ENCODE results near the gene NOTCH2.

Gene NOTCH2

DNA sequence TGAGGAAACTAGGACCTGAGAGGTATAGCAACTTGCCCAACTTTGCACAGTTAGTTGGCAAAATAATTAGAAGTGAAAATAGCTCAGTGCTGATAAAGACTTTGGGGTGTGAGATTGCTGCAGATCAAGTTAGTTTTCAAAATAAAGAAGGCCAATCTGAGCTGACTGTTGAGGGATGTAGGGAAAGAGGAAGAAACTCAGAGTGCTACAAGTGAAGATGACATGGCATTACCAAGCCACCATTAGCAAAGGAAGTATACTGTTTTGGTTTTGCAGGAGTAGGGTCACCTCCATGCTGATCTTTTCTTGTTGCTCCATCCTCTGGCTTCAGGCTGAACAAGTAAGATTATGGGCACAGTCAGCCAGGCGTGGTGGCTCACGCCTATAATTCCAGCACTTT, 94.5 kb downstream of the NOTCH2 start:
- no peak for FAIRE-seq
- TF ChIP-seq, protein P1, sequence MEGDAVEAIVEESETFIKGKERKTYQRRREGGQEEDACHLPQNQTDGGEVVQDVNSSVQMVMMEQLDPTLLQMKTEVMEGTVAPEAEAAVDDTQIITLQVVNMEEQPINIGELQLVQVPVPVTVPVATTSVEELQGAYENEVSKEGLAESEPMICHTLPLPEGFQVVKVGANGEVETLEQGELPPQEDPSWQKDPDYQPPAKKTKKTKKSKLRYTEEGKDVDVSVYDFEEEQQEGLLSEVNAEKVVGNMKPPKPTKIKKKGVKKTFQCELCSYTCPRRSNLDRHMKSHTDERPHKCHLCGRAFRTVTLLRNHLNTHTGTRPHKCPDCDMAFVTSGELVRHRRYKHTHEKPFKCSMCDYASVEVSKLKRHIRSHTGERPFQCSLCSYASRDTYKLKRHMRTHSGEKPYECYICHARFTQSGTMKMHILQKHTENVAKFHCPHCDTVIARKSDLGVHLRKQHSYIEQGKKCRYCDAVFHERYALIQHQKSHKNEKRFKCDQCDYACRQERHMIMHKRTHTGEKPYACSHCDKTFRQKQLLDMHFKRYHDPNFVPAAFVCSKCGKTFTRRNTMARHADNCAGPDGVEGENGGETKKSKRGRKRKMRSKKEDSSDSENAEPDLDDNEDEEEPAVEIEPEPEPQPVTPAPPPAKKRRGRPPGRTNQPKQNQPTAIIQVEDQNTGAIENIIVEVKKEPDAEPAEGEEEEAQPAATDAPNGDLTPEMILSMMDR (IDR thresholded peaks at IDR 0.05; ENCODE audit: insufficient read depth, missing control alignments), result no peak
- DNase-seq (ENCODE audit: insufficient read length, low spot score), result no peak

- FAIRE-seq, result no peak
- TF ChIP-seq, protein P1 (IDR thresholded peaks at IDR 0.05; ENCODE audit: insufficient read depth, missing control alignments), result no peak
- no peak for DNase-seq (ENCODE audit: insufficient read length, low spot score)
Observed at GRCh38 chr1:119974013-119974412, 95.4 kb downstream of the NOTCH2 start.

- DNase-seq (ENCODE audit: insufficient read length, low spot score) (no peak), FAIRE-seq (no peak)
- TF ChIP-seq, protein P1 (IDR thresholded peaks at IDR 0.05; ENCODE audit: insufficient read depth, missing control alignments), result no peak
Observed at GRCh38 chr1:119971710-119972570, 97.5 kb downstream of the NOTCH2 start.

DNA sequence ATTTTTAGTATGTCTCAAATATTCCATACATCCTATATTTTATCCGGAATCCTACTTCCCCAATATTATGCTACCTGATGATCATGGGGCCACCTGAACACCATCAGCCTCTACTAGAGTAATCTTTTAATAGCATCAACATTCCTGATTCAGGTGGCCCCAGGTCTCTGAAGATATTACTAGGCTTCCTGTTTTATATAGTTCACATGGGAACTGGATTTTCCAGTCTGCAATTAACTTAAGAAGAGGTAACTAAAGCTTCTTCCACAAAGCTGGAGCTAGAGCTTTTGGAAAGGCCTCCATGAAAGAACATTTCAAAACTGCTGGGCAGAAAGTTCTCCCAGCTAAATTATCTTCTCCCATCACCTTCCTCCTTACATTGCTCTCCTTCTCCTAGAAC, 100.9 kb downstream of the NOTCH2 start:
- FAIRE-seq, result no peak
- TF ChIP-seq, protein P1 (IDR thresholded peaks at IDR 0.05; ENCODE audit: insufficient read depth, missing control alignments), result no peak

DNA sequence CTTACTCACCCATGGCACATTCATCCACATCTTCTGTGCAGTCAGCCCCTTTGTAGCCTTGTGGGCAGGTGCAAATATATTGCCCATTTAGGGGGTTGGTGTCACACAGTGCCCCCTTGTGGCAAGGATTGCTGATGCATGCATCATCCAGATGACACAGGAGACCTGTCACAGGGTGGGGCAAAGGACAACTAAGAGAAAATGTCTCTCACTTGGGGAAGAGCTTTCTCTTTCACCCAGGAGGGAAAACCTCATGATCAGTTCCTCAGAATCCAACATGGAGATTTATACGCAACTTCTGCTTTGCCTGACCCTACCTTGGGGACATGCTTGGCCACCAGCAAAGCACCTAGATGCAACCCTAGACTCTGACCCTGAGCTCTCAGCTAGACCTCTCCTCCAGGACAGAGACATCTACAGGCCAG, 101.4 kb downstream of the NOTCH2 start:
- FAIRE-seq, result no peak
- TF ChIP-seq, protein P1 (IDR thresholded peaks at IDR 0.05; ENCODE audit: insufficient read depth, missing control alignments), result peak; percentile 71
- DNase-seq (ENCODE audit: insufficient read length, low spot score), result no peak

More for the DNA sequence above, 100.9 kb downstream of the NOTCH2 start:
- no peak for DNase-seq (ENCODE audit: insufficient read length, low spot score)

DNA sequence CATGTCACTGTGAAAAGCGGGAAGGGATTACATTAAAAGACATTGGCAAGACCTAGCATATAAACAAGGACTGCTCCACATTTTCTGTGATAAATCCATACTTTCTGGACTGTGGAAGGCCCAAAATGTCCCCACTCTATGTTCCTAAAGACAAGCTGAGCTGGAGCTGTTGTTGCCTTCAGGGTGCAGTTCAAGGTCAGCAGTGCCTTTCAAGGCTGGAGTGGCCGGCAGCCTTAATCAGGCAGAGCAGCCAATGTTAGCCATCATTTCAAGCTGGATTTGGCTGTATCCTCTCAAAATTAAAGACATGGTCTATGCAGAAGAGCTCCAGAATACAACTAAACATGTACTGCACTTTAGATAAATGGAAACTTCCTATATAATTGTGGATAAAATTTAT, 102.8 kb downstream of the NOTCH2 start:
- DNase-seq (ENCODE audit: insufficient read length, low spot score) (no peak), FAIRE-seq (no peak)
- TF ChIP-seq, protein P1 (IDR thresholded peaks at IDR 0.05; ENCODE audit: insufficient read depth, missing control alignments), result no peak

GRCh38 chr1:119966020-119966419, 103.4 kb downstream of the NOTCH2 start:
- FAIRE-seq (no peak), DNase-seq (ENCODE audit: insufficient read length, low spot score) (no peak)
- TF ChIP-seq, protein P1 (IDR thresholded peaks at IDR 0.05; ENCODE audit: insufficient read depth, missing control alignments), result no peak

Data from D721Med (cell line).